ENCODE measurements around the gene KCTD21. TPM values are rescaled to one million over a fixed set of nuclear protein-coding genes. Genes with fewer than 3 reads are reported as not detected.

KCTD21 gene
- total RNA-seq, 1 donor from 2014 or later, result 13.7 TPM

Other genes starting within 250 kb of the KCTD21 start
- gene INTS4, start 194.0 kb downstream of the KCTD21 start, total RNA-seq, result 49.1 TPM
- gene KCTD14, start 165.3 kb downstream of the KCTD21 start, total RNA-seq, result 4.0 TPM
- 39.4 TPM for gene THRSP, start 124.8 kb downstream of the KCTD21 start, total RNA-seq
- gene NDUFC2, start 108.8 kb downstream of the KCTD21 start, total RNA-seq, result 123 TPM
- gene ALG8, start 49.0 kb downstream of the KCTD21 start, total RNA-seq, result 30.9 TPM
- gene USP35, start 293 bp upstream of the KCTD21 start, total RNA-seq, result 11.5 TPM
- 63.3 TPM for gene GAB2, start 229.2 kb upstream of the KCTD21 start, total RNA-seq

All from sciatic nerve (tissue), 1 donor.